MCF 10A (cell line): Measurements from ENCODE around the gene TMEM138. TPM values are rescaled to one million over a fixed set of nuclear protein-coding genes. Genes with fewer than 3 reads are reported as not detected.
A peak's percentile ranks its signal among the peaks of the same experiment; 100 is the strongest.

ENCODE experiments used
- BruUV-seq: library from RNA; stranded (reverse); fragments of 400-500 nt; replicated peaks from 2 replicates; lab custom pipeline; 2021; lab: Mats Ljungman, UMichigan
- CTCF ChIA-PET: fragments of 300-600 bp; sonication (Branson Sonifier 250); formaldehyde crosslinking; extraction: SDS; loops from one replicate; lab custom pipeline; 2021; ENCODE audit warnings: antibody characterized with exemption, inconsistent platforms; lab: Yijun Ruan, JAX
- POLR2A ChIA-PET: fragments of 300-600, 350-650 bp; sonication (Branson Sonifier 250); formaldehyde crosslinking; extraction: SDS; loops from one replicate; lab custom pipeline; 2020; ENCODE audit warnings: antibody characterized with exemption, inconsistent platforms; lab: Yijun Ruan, JAX
- DNase-seq: peaks from one replicate; pipeline ENCODE4 v3.0.0-alpha.2; 2018; ENCODE audit not compliant: unreplicated experiment
- H3K27ac Mint-ChIP-seq: one replicate; pipeline ENCODE4 v1.8.0; 2022; ENCODE audit warnings: mild to moderate bottlenecking, low read depth, mixed read lengths; ENCODE audit not compliant: unreplicated experiment
- H3K27me3 Mint-ChIP-seq: one replicate; pipeline ENCODE4 v1.8.0; 2022; ENCODE audit warnings: mixed read lengths; ENCODE audit not compliant: insufficient read depth, unreplicated experiment
- H3K36me3 Mint-ChIP-seq: one replicate; pipeline ENCODE4 v1.8.0; 2022; ENCODE audit warnings: mild to moderate bottlenecking, moderate library complexity, mixed read lengths; ENCODE audit not compliant: insufficient read depth, unreplicated experiment
- H3K4me1 Mint-ChIP-seq: one replicate; pipeline ENCODE4 v1.8.0; 2022; ENCODE audit warnings: mixed read lengths; ENCODE audit not compliant: insufficient read depth, unreplicated experiment
- H3K4me3 Mint-ChIP-seq: one replicate; pipeline ENCODE4 v1.8.0; 2022; ENCODE audit warnings: mild to moderate bottlenecking, moderate library complexity, mixed read lengths; ENCODE audit not compliant: unreplicated experiment
- H3K9me3 Mint-ChIP-seq: one replicate; pipeline ENCODE4 v1.8.0; 2022; ENCODE audit warnings: mixed read lengths; ENCODE audit not compliant: unreplicated experiment
- CTCF ChIP-seq: fragments of 200-600 bp; IDR thresholded peaks from one replicate; pipeline ENCODE4 v1.8.0; 2022; ENCODE audit warnings: antibody characterized with exemption, mild to moderate bottlenecking; ENCODE audit not compliant: unreplicated experiment
- intact Hi-C: fragments of 100-400 bp; cut with micrococcal nuclease; formaldehyde crosslinking; loops from 2 replicates; pipeline ENCODE4 v1.14.1; 2022
- total RNA-seq: library from RNA; stranded (reverse); gene quantifications from 2 replicates; pipeline ENCODE4 v1.2.3, GENCODE V29; 2022

The TMEM138 gene
- total RNA-seq, 1 experiment from 2014 or later: 39.9 TPM

- peak overlapping the region; percentile 99 for H3K27ac Mint-ChIP-seq
- ChIA-PET POLR2A (interaction anchor here (1.1 to 13.7 kb wide), 10 partner anchors 7 to 62 kb away, joined by 3 to 429 read pairs (median 11); partner anchors contain the start of genes CPSF7, CYB561A3, DDB1 and SDHAF2), CTCF (interaction anchor here (0.9 to 22.4 kb wide), 5 partner anchors 8 to 115 kb away, joined by 3 to 294 read pairs (median 5); partner anchors contain the start of gene TMEM216)
- peaks cover 76% of the 10 kb centered on the region for H3K36me3 Mint-ChIP-seq
- no peak overlapping the region for H3K4me3 Mint-ChIP-seq
- peaks cover 26% of the 10 kb centered on the region for H3K4me1 Mint-ChIP-seq
- no peak for TF ChIP-seq CTCF
- BruUV-seq: no TSS peak
- no peaks in the 10 kb centered on the region for H3K9me3 Mint-ChIP-seq
- intact Hi-C loops: no loop called here
- DNase-seq: no peak
- no peaks in the 10 kb centered on the region for H3K27me3 Mint-ChIP-seq
These were observed 6.5 kb downstream of the TMEM138 start for GRCh38 chr11:61368646-61369045.

- intact Hi-C loops: no loop called here
- no peak for TF ChIP-seq CTCF
- ChIA-PET POLR2A (interaction anchor here (0.5 to 13.7 kb wide), 19 partner anchors 8 to 1338 kb away, joined by 3 to 429 read pairs (median 6); partner anchors contain the start of genes CPSF7, CYB561A3, DDB1 and GNG3), CTCF (interaction anchor here (0.6 to 22.4 kb wide), 8 partner anchors 9 to 691 kb away, joined by 3 to 294 read pairs (median 4); no protein-coding TSS in a partner anchor)
- Mint-ChIP-seq H3K4me1 (peaks cover 22% of the 10 kb centered on the region), H3K36me3 (peaks cover 66% of the 10 kb centered on the region), H3K9me3 (no peaks in the 10 kb centered on the region), H3K4me3 (peak overlapping the region; percentile 41), H3K27me3 (no peaks in the 10 kb centered on the region), H3K27ac (peak overlapping the region; percentile 99)
- peak; percentile 96 for DNase-seq
- BruUV-seq: no TSS peak
These were observed 7.5 kb downstream of the TMEM138 start for GRCh38 chr11:61369372-61370348.

- Mint-ChIP-seq H3K27me3 (no peaks in the 10 kb centered on the region), H3K4me3 (peak overlapping the region; percentile 41), H3K27ac (peak overlapping the region; percentile 99), H3K36me3 (peaks cover 57% of the 10 kb centered on the region), H3K9me3 (no peaks in the 10 kb centered on the region), H3K4me1 (peaks cover 22% of the 10 kb centered on the region)
- ChIA-PET POLR2A (interaction anchor here (0.6 to 13.7 kb wide), 13 partner anchors 9 to 74 kb away, joined by 3 to 429 read pairs (median 9); partner anchors contain the start of genes CPSF7, CYB561A3, DDB1 and SDHAF2), CTCF (interaction anchor here (7.3 to 22.4 kb wide), 2 partner anchors 13 to 34 kb away, joined by 80 to 294 read pairs; no protein-coding TSS in a partner anchor)
- no peak for TF ChIP-seq CTCF
- intact Hi-C loops: no loop called here
- BruUV-seq: no TSS peak
- no peak for DNase-seq
These were observed 8.3 kb downstream of the TMEM138 start for GRCh38 chr11:61370349-61371005.
